ENCODE data around the gene PCBP2. TPM values are rescaled to one million over a fixed set of nuclear protein-coding genes. Genes with fewer than 3 reads are reported as not detected.
"Not testable (repeated sequence)": the region's sequence is repeated elsewhere in the genome, so short reads cannot be mapped to it uniquely, and the experiment has no call there.

Gene PCBP2
- total RNA-seq (100 to 1,000 TPM; 578 to 688 TPM), polyA plus RNA-seq (100 to 1,000 TPM; 510 to 513 TPM)
- long read RNA-seq, donor 1, transcript PCBP2-201 (14 exons, 1,730 nt): minor isoform, 21 of 245 reads
- long read RNA-seq, donor 1, transcript PCBP2-202 (15 exons, 1,814 nt): minor isoform, 18 of 245 reads
- long read RNA-seq, donor 1, transcript PCBP2-205 (14 exons, 3,077 nt): minor isoform, 11 of 245 reads
- long read RNA-seq, donor 1, transcript PCBP2-207 (15 exons, 1,457 nt): major isoform, 27 of 245 reads
- long read RNA-seq, donor 1, partial matches to known transcripts: 32 of 245 reads
- long read RNA-seq, donor 1, other reads (novel, unspliced or antisense): 111 of 245 reads
- long read RNA-seq, donor 2, transcript PCBP2-203 (13 exons, 3,026 nt): major isoform, 11 of 115 reads
- long read RNA-seq, donor 2, transcript PCBP2-201 (14 exons, 1,730 nt): minor isoform, 8 of 115 reads
- long read RNA-seq, donor 2, transcript PCBP2-207 (15 exons, 1,457 nt): minor isoform, 9 of 115 reads
- long read RNA-seq, donor 2, partial matches to known transcripts: 45 of 115 reads
- long read RNA-seq, donor 2, other reads (novel, unspliced or antisense): 27 of 115 reads

GRCh38 chr12:53451661-53452158, at the start of gene PCBP2:
Gene PCBP2, plus strand, starts transcription at chr12:53452102. Its CDS starts 2,699 bp downstream, at chr12:53454801.
- Histone ChIP-seq H3K4me3 (ENCODE audit: low read length in 2 of 2) (peak within 1 kb of the TSS; percentile 56 to 88), H3K27me3 (ENCODE audit: control insufficient read depth in 1 of 2, insufficient read depth in 2 of 2, low read length in 1 of 2) (no peaks in the 10 kb centered on the region), H3K27ac (ENCODE audit: low read depth in 1 of 2, low read length in 2 of 2) (peak within 1 kb of the TSS; percentile 53 to 97), H3K4me1 (ENCODE audit: control insufficient read depth in 1 of 2, insufficient read depth in 2 of 2, low read length in 2 of 2) (peaks cover 3 to 5% of the 10 kb centered on the region in 2 donors), H3K36me3 (ENCODE audit: control insufficient read depth in 1 of 2, insufficient read depth in 2 of 2, low read length in 1 of 2) (peaks cover 4 to 5% of the 10 kb centered on the region in 2 donors), H3K9me3 (ENCODE audit: control insufficient read depth, low read length) (no peaks in the 10 kb centered on the region)
- ATAC-seq (ENCODE audit: low FRiP score) (peak; percentile 98), DNase-seq (peak; percentile 99)
- WGBS, 2 donors: 0 to 1% methylated on average over 26 to 32 of the region's 32 CpGs
- intact Hi-C loops (cut with DNase I): loop anchor here (2.0 to 5.0 kb wide), 2 partner anchors 36 to 49 kb away; partner anchors contain the start of gene TARBP2 (in 1 of the 2)

DNA sequence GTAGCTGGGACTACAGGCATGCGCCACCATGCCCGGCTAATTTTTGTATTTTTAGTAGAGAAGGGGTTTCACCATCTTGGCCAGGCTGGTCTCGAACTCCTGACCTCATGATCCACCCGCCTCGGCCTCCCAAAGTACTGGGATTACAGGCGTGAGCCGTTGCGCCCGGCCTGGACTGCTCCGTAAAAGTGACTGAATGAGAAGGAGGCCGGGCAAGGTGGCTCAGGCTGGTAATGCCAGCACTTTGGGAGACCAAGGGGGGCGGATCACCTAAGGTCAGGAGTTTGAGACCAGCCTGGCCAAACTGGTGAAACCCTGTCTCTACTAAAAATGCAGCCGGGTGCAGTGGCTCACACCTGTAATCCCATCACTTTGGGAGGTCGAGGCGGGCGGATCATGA, 49.6 kb upstream of the PCBP2 start:
- H3K27ac ChIP-seq (ENCODE audit: low read depth in 1 of 2, low read length in 2 of 2); ATAC-seq (ENCODE audit: low FRiP score); H3K4me1 ChIP-seq (ENCODE audit: control insufficient read depth in 1 of 2, insufficient read depth in 2 of 2, low read length in 2 of 2); H3K36me3 ChIP-seq (ENCODE audit: control insufficient read depth in 1 of 2, insufficient read depth in 2 of 2, low read length in 1 of 2); H3K27me3 ChIP-seq (ENCODE audit: control insufficient read depth in 1 of 2, insufficient read depth in 2 of 2, low read length in 1 of 2); H3K9me3 ChIP-seq (ENCODE audit: control insufficient read depth, low read length); intact Hi-C loops (cut with DNase I); H3K4me3 ChIP-seq (ENCODE audit: low read length in 2 of 2): not testable (repeated sequence)
- peak in 1 of 2 donors; percentile 40 for DNase-seq
- WGBS, 2 donors: 95 to 97% methylated on average over 16 of the region's 16 CpGs

GRCh38 chr12:53402871-53403270, 49.0 kb upstream of the PCBP2 start:
- Histone ChIP-seq H3K27ac (ENCODE audit: low read depth in 1 of 2, low read length in 2 of 2) (no peak overlapping the region), H3K9me3 (ENCODE audit: control insufficient read depth, low read length) (no peaks in the 10 kb centered on the region), H3K4me1 (ENCODE audit: control insufficient read depth in 1 of 2, insufficient read depth in 2 of 2, low read length in 2 of 2) (no peaks in the 10 kb centered on the region), H3K4me3 (ENCODE audit: low read length in 2 of 2) (no peak overlapping the region), H3K27me3 (ENCODE audit: control insufficient read depth in 1 of 2, insufficient read depth in 2 of 2, low read length in 1 of 2) (no peaks in the 10 kb centered on the region), H3K36me3 (ENCODE audit: control insufficient read depth in 1 of 2, insufficient read depth in 2 of 2, low read length in 1 of 2) (no peaks in the 10 kb centered on the region)
- DNase-seq: peak in 1 of 2 donors; percentile 52
- ATAC-seq (ENCODE audit: low FRiP score): no peak
- intact Hi-C loops (cut with DNase I): no loop called here
- 39 to 40% methylated on average over 7 of the region's 7 CpGs for WGBS, 2 donors

- peaks cover 7 to 8% of the 10 kb centered on the region in 2 donors for H3K36me3 ChIP-seq (ENCODE audit: control insufficient read depth in 1 of 2, insufficient read depth in 2 of 2, low read length in 1 of 2)
- no peak overlapping the region for H3K4me3 ChIP-seq (ENCODE audit: low read length in 2 of 2)
- no peak for ATAC-seq (ENCODE audit: low FRiP score)
- 92 to 93% methylated on average over 5 of the region's 5 CpGs for WGBS, 2 donors
- H3K27ac ChIP-seq (ENCODE audit: low read depth in 1 of 2, low read length in 2 of 2): no peak overlapping the region
- peak in 1 of 2 donors; percentile 36 for DNase-seq
- no peaks in the 10 kb centered on the region for H3K9me3 ChIP-seq (ENCODE audit: control insufficient read depth, low read length)
- no peaks in the 10 kb centered on the region for H3K27me3 ChIP-seq (ENCODE audit: control insufficient read depth in 1 of 2, insufficient read depth in 2 of 2, low read length in 1 of 2)
- intact Hi-C loops (cut with DNase I): no loop called here
- peaks cover 0 to 2% of the 10 kb centered on the region in 2 donors for H3K4me1 ChIP-seq (ENCODE audit: control insufficient read depth in 1 of 2, insufficient read depth in 2 of 2, low read length in 2 of 2)
Measured at GRCh38 chr12:53410951-53411350, 41.0 kb upstream of the PCBP2 start.

- Histone ChIP-seq H3K27me3 (ENCODE audit: control insufficient read depth in 1 of 2, insufficient read depth in 2 of 2, low read length in 1 of 2) (no peaks in the 10 kb centered on the region), H3K27ac (ENCODE audit: low read depth in 1 of 2, low read length in 2 of 2) (no peak overlapping the region), H3K9me3 (ENCODE audit: control insufficient read depth, low read length) (no peaks in the 10 kb centered on the region), H3K36me3 (ENCODE audit: control insufficient read depth in 1 of 2, insufficient read depth in 2 of 2, low read length in 1 of 2) (peaks cover 7 to 8% of the 10 kb centered on the region in 2 donors), H3K4me1 (ENCODE audit: control insufficient read depth in 1 of 2, insufficient read depth in 2 of 2, low read length in 2 of 2) (peaks cover 0 to 2% of the 10 kb centered on the region in 2 donors), H3K4me3 (ENCODE audit: low read length in 2 of 2) (no peak overlapping the region)
- 70 to 76% methylated on average over 3 of the region's 3 CpGs for WGBS, 2 donors
- DNase-seq (no peak), ATAC-seq (ENCODE audit: low FRiP score) (no peak)
- intact Hi-C loops (cut with DNase I): no loop called here
Measured at GRCh38 chr12:53413485-53414204, 38.3 kb upstream of the PCBP2 start.

GRCh38 chr12:53414756-53415417, 37.0 kb upstream of the PCBP2 start:
- DNase-seq: no peak
- H3K4me3 ChIP-seq (ENCODE audit: low read length in 2 of 2): no peak overlapping the region
- H3K36me3 ChIP-seq (ENCODE audit: control insufficient read depth in 1 of 2, insufficient read depth in 2 of 2, low read length in 1 of 2): peaks cover 5 to 8% of the 10 kb centered on the region in 2 donors
- peaks cover 0 to 2% of the 10 kb centered on the region in 2 donors for H3K4me1 ChIP-seq (ENCODE audit: control insufficient read depth in 1 of 2, insufficient read depth in 2 of 2, low read length in 2 of 2)
- H3K27ac ChIP-seq (ENCODE audit: low read depth in 1 of 2, low read length in 2 of 2): no peak overlapping the region
- H3K9me3 ChIP-seq (ENCODE audit: control insufficient read depth, low read length): no peaks in the 10 kb centered on the region
- 11 to 18% methylated on average over 3 of the region's 3 CpGs for WGBS, 2 donors
- intact Hi-C loops (cut with DNase I): no loop called here
- no peak for ATAC-seq (ENCODE audit: low FRiP score)
- H3K27me3 ChIP-seq (ENCODE audit: control insufficient read depth in 1 of 2, insufficient read depth in 2 of 2, low read length in 1 of 2): no peaks in the 10 kb centered on the region

GRCh38 chr12:53415752-53416389, 36.0 kb upstream of the PCBP2 start:
- not testable (repeated sequence) for H3K36me3 ChIP-seq (ENCODE audit: control insufficient read depth in 1 of 2, insufficient read depth in 2 of 2, low read length in 1 of 2); H3K27ac ChIP-seq (ENCODE audit: low read depth in 1 of 2, low read length in 2 of 2); ATAC-seq (ENCODE audit: low FRiP score)

More at GRCh38 chr12:53415752-53416389, 36.0 kb upstream of the PCBP2 start:
- peak in 1 of 2 donors; percentile 19 for DNase-seq
- H3K4me3 ChIP-seq (ENCODE audit: low read length in 2 of 2); H3K27me3 ChIP-seq (ENCODE audit: control insufficient read depth in 1 of 2, insufficient read depth in 2 of 2, low read length in 1 of 2); intact Hi-C loops (cut with DNase I); H3K4me1 ChIP-seq (ENCODE audit: control insufficient read depth in 1 of 2, insufficient read depth in 2 of 2, low read length in 2 of 2); H3K9me3 ChIP-seq (ENCODE audit: control insufficient read depth, low read length): not testable (repeated sequence)
- WGBS, 2 donors: 52 to 57% methylated on average over 2 of the region's 2 CpGs
